Stimulated activated naive CD4-positive, alpha-beta T cell (primary cell): ENCODE data around the gene DRC7.

ENCODE experiments used
- DNase-seq, 6 experiments: peaks; one replicate each; lab custom pipeline; 2025; lab: John Stamatoyannopoulos, UW

The DRC7 gene

GRCh38 chr16:57676553-57677085 is 18.0 kb upstream of the DRC7 start:
- no peak for DNase-seq

GRCh38 chr16:57677622-57678369 is 16.8 kb upstream of the DRC7 start:
- DNase-seq: no peak

GRCh38 chr16:57679016-57679415 is 15.6 kb upstream of the DRC7 start:
- DNase-seq: no peak

- DNase-seq: no peak
Measured at GRCh38 chr16:57679767-57680482, 14.7 kb upstream of the DRC7 start.

GRCh38 chr16:57680842-57681375 is 13.7 kb upstream of the DRC7 start:
- DNase-seq: no peak

DNA sequence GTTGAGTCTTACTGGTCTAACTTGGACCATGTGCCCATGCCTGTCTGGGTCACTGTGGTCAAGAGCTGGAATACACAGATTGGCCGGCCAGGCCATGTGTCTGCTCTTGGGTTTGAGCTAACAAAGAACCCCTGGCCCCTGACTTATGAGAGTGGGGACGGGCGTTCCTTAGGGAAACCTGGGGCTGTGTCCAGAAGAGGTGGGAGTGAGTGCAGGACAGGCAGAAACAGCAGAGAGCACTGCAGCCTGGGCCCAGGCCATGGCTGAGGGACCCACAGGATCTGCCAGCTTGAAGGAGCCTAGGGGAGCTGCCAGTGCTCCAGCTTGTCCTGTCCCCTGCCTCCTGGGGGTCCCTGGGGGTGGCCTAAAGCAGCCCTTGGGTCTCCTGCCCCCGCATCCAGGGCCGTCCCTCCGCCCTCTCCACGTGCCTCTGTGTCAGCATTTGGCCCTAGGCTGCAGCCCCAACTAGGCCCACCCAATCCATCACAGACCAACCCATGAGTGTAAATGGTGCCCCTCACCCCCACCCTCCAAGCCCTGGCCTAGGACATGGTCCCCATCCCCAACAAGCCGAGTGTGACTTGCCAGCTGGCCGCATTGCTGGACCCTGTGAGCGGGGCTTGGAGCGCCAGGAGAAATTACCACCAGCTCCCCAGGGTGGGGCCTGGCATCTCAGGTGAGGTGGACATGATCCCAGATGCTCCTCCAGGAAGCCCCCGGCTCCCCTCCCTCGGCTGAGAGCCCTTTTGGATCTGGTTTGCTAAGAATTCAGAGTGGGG is 12.5 kb upstream of the DRC7 start:
- DNase-seq: no peak

- DNase-seq: no peak
Measured at GRCh38 chr16:57682809-57683635, 11.6 kb upstream of the DRC7 start.

DNA sequence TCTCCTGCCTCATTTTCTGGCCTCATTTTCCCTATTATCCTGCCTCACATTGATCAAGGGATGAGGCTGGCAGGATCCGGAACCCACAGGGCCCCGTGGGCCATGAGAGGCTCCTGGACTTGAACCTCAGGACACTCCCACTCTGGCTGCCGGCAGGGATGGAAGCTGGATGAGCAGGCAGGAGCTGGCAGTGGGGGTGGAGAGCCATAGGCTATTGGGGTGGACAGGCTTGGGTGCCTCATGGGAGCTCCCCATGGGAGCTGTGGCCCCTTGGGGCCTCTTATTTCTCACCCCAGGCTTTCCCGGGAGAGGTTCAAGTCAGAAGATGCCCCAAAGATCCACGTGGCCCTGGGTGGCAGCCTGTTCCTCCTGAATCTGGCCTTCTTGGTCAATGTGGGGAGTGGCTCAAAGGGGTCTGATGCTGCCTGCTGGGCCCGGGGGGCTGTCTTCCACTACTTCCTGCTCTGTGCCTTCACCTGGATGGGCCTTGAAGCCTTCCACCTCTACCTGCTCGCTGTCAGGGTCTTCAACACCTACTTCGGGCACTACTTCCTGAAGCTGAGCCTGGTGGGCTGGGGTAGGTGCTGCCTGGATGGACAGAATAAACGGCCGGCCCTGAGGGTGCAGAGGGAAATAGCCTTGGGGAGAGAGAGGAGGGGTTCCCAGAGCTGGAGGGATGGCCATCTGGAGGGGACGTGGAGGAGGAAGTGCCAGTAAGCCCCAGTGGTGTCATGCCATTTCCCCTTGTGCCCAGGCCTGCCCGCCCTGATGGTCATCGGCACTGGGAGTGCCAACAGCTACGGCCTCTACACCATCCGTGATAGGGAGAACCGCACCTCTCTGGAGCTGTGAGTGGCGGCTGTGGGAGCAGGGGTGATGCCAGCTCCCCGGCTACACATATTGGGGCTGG is 10.7 kb upstream of the DRC7 start:
- DNase-seq: no peak

DNA sequence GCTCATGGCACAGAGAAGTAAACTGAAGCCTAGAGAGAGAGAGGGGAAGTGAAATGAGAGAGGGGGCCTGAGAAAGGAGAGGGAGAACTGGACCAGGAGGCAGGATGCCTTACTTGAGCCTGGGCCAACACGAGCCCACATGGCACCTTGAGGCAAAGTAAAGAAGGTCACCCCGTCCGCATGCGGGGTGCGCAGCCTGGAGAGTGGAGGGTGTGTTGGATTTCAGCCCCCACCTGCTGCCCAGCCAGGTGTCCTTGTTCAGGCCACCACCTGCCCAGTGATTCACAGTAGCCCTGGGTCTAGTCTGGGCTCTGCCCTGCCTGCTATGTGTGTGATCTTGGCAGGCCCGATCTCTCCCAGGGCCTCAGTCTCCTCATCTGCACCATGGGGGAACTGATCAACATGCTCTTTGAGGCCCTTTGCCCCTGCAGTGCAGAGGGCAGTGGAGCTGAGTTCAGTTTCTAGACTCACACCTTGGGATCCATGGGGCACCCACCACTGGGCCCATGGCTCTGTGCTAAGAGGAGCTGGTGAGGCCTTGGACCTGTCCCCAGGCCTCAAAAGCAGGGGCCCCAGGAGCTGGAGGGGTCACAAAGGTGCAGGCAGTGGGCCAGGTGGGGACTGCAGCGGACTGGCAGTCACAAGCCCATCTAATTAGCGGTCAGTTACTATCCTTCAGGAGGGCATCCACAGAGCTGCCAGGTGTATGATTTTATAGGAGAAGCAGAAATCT is 9.8 kb upstream of the DRC7 start:
- no peak for DNase-seq

DNA sequence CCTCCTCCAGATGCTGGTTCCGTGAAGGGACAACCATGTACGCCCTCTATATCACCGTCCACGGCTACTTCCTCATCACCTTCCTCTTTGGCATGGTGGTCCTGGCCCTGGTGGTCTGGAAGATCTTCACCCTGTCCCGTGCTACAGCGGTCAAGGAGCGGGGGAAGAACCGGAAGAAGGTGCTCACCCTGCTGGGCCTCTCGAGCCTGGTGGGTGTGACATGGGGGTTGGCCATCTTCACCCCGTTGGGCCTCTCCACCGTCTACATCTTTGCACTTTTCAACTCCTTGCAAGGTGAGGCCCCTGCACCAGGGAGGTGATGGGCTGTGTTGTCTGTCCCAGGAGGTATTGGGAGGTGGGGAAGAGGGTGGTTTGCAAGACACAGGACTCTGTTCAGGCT is 9.0 kb upstream of the DRC7 start:
- no peak for DNase-seq

- DNase-seq: no peak
Measured at GRCh38 chr16:57686577-57686976, 8.0 kb upstream of the DRC7 start.

- DNase-seq: peak in 3 of 6 experiments; percentile 59 to 74 (median 60)
Measured at GRCh38 chr16:57687363-57687929, 7.2 kb upstream of the DRC7 start.

- DNase-seq: no peak
Measured at GRCh38 chr16:57688487-57688986, 6.1 kb upstream of the DRC7 start.

DNA sequence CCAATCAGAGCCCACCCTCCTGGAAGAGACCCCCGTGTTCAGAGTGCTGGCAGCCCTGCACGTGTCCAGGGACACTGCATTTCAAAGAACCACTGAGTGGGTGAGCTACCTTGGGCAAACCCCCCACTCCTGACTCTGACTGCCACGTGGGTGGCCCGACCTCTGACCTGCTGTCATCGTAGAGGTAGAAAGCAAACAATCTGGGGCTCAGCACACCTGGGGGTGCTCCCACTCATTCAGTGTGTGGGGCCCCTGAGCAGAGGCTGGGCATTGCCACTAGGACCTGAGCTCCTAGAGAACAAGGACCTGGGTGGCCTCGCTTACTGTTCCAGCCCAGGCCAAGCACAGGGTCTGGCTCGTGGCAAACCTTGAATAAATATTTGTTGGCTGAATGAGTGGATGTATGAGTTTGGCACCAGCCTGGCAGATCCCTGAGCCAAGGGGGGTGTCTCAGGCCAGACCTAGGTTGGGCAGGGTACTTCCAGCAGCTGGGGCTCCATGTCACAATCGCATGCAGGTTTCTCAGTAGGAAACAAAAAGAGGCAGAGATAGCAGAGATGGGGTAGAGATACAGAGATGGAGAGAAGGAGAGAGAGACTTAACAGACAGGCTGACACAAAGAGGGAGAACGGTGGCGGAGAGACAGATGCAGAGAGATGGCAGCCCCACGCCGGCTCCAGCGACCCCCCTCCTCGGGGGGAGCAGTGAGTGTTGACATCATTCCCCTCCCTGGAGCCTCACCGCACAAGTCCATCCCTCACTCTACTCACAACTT is 5.4 kb upstream of the DRC7 start:
- no peak for DNase-seq

DNA sequence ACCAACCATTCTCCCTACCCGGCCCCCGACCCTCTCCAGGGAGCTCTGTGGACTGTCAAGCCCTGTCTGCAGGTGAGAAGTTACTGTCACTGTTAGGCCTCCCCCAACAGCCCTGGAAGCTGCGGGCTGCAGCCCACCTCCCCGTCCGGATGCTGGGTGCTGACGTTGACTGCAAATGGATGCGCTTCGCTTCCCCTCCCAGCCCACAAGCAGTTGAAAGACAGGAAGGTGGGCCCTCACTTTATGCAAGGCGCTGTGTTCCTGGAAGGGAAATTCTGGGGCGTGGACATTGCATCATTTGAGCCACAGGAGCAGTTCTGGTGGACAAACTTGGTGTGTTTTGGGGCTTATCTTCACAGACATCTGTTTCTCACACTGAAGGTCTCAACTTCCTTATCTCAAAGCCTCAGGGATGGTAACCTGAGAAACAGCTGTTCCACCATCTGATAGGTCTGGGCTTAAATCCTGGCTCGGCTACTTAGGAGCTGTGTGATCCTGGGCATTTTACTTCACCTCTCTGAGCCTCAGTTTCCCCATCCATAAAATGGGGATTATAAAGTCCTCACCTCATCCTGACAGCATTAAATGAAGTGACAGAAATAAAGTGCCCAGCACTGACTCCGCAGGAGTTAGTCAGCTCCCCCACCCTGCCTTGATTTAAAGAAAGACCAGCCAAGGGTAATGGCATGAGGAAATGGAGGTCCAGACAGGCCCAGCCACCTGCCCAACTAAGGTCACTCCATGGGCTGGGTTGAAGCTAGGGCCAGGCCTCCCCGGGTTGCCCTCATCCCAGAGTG is 4.6 kb upstream of the DRC7 start:
- DNase-seq: peak in 5 of 6 experiments; percentile 21 to 68 (median 61)

- no peak for DNase-seq
Measured at GRCh38 chr16:57690782-57691471, 3.7 kb upstream of the DRC7 start.

DNA sequence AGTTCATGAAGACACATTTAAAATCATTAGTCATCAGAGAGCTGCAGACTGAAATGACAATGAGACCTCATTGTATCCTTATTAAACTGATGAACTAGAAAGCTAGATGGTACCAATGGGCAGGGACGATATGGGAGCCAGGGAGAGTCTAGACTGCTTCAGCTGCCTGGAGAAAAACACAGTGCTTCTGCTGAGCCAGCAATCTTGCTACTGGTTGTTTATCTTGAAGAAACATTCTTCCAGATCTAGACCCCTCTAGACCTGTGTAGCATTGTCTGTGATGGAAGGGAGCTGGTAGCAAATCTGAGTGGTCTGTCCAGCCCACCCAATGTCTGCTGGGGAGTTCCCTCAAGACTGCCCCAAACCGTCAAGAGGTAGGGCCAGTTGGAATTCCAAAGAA is 2.0 kb upstream of the DRC7 start:
- no peak for DNase-seq
